Kasumi-1 (cell line): ENCODE measurements around the gene RGSL1.

Source experiments
- DNase-seq, 2 experiments: peaks; one replicate each; lab custom pipeline; 2025; lab: John Stamatoyannopoulos, UW

The RGSL1 gene

DNA sequence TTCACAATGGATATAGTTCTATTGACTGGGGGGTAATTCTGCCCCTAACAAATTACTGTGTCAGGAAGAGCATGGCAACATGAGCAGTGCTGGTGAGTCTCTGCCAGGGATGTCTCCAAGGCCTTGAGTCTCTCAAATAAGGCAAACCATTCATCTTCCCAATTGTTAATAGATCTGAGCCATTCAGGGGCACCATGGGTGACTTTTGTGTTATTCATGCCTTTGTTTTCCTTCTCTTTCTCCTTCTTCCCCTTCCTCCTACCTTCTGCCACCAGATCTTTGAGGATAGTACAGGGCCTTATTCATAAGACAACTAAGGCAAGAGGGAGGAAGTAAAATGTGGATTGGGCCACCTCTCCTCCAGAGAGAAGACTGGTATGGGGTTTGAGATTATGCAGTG lies at the start of gene RGSL1:
TSS of gene RGSL1 (plus strand) at position 60 of the 400 bp plus-strand sequence. CDS start at position 80, 20 bp downstream.
- no peak for DNase-seq

DNA sequence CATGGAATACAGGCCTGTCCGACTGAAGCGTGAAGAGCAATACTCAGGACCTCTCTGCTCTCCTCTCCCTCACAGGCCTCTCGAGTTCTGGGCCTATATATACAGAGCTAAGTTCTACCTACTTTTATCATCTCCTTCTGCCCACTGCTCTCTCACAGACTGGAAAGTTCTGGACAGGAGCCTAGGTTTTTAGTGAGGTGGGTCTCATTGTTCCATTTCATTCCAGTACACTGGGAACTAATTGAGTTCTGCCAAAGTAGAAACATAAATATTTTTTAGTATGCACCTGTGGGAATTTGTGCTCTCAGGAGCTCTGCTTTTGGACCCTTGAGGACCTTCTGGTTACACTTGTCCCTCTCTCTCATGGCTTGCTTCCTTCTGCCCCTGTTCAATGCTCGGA lies 49.4 kb upstream of the RGSL1 start, which contains the start of gene TEDDM1:
TSS of gene TEDDM1 (minus strand) at position 101 of the 400 bp plus-strand sequence. CDS start 182 bp downstream, outside the sequence.
- DNase-seq, result no peak

DNA sequence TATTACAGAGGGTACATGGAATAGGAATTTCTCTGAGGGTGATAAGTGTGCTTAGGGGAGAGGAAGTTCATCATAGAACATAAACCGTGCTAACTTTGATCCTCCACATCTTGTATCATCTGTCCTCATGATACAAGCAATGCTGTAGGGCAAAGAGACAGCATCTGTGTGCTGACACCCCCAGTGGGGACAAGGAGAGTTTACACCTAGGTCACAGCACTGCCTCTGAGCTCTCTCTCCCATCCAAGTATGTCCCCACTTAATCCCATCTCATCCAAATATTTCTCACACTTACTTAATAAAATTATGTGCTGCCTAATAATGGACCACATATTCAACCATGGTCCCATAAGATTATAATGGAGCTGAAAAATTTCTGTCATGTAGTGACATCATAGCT lies 45.2 kb upstream of the RGSL1 start:
- DNase-seq, result peak; percentile 24 to 41

DNA sequence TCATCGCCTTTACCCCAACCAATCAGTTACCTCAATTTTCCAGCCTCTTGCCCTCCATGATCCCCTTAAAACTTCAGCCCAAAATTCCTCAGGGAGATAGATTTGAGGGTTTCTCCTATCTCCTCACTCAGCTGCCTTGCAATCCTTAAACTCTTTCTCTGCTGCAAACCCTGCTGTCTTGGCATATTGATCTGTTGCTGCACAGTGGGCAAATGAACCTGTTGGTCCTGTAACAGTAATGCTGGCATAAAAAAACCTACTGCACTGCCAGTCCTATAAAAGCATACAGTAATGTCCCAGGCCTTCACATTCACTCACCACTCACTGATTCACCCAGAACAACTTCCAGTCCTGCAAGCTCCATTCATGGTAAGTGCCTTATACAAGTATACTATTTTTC lies 44.4 kb upstream of the RGSL1 start:
- DNase-seq, result no peak

DNA sequence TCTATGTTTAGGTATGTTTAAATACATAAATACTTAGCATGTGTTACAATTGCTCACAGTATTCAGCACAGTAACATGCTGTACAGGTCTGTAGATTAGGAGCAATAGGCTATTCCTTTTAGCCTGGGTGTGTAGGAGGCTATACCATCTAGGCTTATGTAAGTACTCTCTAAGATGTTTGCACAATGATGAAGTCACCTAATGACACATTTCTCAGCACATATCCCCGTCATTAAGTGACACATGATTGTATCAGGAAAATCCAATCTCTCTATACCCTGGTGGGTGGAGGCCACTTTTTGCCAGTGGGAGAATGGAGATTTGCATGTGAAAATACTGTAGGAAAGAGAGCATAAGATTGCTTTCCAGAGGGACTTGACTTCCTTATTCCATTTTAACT lies 43.9 kb upstream of the RGSL1 start:
- DNase-seq, result no peak

DNA sequence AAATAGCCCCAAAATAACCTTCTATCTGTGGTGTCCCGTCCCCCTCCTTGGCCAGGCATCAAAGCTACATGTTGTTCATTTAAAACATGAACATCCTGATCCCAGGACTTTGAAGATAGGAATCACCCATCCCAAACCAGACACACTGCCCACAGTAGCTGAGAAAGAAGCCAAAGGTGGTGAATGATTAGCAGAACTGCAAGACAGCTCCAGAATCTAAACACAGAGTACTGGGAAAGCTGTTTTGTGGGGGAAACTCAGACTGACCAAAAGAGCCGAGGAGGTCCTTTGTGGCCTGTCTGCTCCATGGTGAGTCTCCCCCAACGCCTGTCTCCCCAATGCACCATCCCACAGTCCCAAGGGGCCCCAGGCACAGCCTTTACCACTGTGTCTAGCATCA lies 42.2 kb upstream of the RGSL1 start:
- DNase-seq, result no peak

DNA sequence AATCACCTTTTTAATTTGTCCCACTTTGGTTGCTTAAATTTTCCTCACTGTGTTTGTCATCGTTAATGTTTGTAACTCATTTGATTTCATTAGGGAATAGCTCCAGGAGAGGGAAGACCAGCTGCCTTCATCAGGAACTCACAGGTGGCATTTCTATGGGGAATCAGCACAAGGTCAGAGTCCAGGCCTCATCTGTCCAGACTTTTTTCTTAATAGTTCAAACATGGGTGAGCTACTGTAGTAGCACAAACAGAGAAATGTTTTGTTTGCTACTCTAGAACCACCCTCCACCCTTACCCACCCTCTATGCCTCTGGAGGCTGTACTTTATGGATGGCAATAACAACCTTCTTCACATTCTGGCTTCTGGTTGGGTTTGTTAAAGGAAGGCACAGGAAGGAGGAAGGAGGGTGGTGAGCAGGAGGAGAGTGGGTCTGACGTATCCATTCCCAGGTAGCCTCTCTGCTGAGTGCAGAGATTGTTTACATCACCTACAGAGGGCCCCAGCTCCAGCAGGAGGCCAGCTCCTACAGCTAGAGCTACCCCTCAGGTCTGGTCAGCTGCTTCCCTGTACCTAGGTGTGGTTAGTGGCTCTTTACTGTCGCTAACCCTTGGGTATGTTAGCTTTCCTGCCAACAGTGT lies 41.4 kb upstream of the RGSL1 start:
- no peak for DNase-seq

DNA sequence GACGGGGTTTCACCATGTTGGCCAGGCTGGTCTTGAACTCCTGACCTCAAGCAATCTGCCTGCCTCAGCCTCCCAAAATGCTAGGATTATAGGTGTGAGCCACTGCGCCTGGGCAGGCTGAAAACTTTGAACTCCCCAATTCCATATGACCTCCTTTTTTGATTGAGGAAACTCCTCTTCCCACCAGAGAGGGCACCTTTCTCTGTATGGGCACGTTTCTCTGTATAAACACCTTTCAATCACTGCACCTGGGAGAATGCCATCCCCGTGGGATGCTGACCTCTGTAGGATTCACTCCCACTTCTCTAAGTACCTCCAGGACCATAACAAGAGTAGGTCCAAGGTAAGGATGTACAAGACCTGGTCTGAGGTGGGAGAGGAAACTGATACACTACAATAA lies 39.8 kb upstream of the RGSL1 start:
- DNase-seq, result no peak

DNA sequence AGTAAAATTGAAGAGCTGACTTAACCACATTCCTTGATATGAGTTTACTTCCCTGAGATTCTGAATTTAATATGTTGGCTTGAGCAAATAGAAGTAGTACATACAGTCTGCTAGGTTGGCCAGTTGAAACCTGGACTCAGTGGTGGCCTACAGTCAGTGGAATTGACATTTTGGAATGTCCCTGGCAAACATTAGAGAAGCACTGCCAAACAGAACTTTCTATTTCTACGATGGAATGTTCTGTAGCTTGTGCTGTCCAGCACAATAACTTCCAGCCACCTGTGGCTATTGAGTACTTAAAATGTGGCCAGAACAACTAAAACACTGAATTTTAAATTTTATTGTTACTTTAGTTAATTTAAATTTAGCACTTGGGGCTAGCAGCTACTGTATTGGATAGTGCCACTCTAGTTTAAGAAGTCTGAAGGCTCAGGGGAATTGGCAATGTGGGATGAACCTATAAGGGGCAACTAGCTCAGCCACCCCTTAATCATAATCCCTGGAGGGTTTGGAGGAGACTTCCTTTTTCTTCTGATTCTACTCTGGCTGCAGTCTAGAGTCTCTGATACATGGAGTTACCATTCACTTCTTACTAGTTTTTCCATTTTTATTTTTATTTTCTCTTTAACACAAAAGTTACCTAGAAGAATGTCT lies 39.2 kb upstream of the RGSL1 start:
- no peak for DNase-seq

DNA sequence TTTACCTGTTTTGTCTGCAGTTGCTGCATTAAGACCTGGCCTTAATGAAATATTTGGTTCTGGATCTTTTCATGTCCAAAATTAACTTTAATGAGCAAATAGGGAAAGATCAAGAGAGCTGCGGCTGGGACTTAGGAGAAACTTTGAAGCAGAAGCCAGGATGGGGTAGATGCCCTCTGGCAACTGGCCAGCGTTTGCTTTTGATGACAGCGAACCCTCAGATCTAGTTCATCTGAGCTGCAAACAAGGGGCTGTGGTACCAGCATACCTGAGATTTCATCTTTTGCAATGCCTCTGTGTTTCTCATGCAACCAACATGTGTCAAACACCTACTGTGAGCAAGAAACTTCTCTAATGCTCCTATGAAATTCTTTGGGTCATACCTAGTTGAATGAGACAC lies 36.5 kb upstream of the RGSL1 start:
- DNase-seq, result no peak

DNA sequence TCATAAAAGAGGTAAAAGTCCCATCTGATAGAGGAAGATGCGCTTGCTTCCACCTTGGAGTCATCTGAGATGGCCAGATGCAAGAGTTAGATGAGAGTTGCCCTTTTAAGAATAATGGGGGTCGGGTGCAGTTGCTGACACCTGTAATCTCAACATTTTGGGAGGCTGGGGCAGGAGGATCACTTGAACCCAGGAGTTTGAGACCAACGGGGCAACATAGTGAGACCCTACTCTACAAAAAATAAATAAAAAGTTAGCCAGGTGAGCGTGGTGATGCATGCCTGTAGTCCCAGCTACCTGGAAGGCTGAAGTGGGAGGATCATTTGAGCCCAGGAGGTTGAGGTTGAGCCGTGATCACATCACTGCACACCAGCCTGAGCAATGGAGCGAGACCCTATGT lies 36.0 kb upstream of the RGSL1 start:
- DNase-seq, result no peak

DNA sequence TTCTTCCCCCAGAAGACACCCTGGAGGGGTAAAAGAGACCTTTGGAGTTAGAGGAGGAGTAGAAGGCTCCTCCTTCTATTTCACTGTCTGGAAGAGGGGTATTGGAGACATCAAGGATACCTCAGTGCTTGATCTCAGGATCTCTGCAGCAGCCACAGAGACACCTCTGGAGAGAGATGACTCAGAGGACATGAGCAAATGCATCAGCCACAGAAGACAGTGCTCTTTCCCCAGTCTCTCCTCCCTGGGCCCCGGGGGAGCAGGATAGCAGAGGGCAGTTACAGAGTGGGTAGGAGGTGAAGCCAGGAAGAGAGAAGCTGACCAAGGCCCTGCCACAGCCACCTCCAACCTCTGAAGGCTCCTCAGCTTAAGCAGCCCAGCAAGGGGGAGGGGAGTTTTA lies 34.2 kb upstream of the RGSL1 start:
- DNase-seq, result no peak

DNA sequence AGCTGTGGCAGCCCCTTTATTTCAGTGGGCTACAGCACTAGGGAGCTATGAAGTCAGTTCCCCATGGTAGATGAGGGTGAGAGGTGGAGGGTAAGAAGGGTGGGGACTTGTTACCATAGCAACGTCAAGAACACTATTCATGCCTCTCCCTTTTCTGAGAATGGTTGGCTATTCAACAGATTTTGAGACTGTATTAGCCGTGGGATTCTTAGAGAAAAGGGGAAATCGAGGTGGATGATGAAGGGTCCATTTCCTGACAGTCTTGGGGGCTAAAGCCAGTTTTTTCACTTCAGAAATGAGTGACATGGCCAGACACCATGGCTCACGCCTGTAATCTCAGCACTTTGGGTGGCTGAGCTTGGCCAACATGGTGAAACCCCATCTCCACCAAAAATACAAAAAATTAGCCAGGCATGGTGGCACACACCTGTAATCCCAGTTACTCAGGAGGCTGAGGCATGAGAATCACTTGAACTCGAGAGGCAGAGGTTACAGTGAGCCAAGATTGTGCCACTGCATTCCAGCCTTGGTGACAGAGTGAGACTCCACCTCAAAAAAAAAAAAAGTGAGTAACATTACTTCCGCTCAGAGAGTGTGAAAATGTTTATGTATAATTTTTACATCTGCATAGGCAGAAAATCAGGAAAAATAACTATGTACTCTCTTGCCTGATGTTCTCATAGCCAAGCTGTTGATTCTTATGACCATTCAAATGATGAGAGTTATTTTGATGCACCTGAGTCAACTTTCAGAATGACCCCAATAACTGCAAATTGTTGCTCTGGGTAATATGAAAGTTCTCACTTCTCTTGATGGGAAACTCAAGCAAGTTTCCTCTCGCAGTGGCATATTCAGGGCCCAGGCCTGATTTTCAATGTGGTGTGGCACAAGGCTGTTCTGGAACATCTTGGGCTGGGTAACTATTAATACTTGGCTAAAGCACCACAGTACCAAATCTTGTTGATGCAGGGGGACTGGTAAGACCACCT lies 23.2 kb upstream of the RGSL1 start:
- no peak for DNase-seq

DNA sequence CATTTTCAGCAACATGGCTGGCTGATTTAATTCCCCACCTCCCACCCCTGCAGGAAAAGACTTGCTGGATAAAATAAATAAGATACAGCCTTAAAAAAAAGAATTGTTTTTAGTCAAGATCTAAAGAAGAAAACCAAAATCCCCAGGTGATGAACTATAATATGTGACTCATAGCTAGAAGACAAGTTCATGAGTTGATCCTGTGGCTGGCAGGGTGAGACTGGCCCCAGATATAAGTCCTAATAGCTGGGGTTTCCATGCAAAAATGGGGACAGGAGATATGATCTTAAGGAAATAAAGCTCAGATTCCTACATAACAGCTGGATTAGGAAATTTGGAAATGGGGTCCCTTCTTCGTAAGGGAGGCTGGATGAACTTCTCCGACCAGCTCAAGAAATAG lies 21.9 kb upstream of the RGSL1 start:
- DNase-seq, result no peak

DNA sequence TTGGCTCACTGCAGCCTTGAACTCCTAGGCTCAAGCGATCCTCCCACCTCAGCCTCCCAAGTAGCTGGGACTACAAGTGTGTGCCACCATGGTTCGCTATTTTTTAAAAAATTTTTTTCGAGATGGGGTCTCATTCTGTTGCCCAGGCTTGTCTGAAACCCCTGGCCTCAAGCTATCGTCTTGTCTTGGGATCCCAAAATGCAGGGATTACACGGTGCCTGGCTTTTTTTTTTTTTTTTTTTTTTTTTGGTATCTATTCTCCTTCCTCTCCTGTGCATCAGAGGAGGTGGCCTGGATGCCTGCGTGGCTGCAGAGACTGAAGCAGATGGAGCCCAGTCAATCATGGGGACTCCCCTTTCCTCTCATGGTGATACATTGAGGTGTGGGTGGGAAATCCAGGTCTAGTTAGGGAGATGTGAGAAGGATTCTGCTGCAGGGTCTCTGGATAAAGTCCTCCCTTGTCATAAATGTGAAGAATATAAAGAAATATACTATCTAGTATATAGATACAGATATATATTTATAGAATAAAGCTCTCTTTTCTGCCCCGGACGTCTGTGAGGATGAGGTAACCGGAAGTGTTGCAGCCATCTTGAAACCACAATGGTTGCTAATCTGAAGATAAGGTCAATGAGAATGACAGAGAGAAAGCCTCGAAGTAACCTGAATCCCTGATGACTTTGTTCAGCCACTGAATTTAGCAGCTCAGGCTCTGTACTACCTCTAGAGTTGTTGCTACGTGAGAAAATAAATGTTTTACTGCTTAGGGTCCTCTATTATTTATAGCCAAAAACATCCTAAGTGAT lies 19.5 kb upstream of the RGSL1 start:
- peak; percentile 88 to 89 for DNase-seq

DNA sequence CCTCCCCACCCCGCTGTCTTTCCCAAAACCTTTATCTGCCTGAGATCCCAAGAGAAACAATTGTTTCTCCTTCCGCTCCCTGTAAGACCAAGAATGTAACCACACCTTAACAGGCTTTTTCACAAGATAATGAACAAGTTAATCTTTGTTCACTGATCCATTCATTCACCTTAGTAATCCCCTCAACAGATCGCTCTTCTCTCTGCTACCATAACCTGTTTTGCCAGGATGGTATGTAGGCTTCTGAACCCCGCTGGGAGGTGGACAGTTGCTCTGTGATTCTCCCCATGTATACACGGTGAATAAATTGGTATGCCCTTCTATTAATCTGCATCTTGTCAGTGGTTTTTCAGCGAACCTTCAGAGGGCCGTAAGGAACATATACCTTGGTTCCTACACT lies 18.7 kb upstream of the RGSL1 start:
- DNase-seq, result no peak

DNA sequence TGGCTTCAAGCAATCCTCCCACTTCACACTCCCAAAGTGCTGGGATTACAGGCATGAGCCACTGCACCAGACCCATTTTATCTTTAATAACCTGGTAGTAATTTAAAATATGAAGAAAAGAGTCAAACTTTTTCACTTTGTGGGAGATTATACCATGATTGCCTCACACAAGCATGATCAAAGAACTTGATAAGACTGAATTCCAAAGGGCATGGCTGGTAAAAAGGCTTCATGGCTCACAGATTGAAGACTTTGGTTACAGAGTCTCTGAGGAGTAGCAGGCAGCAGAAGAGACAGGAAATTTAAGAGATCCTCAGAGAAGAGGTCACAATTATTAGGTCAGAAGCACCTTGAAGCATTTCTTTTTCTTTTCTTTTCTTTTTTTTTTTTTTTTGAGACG lies 16.4 kb upstream of the RGSL1 start:
- DNase-seq, result no peak

DNA sequence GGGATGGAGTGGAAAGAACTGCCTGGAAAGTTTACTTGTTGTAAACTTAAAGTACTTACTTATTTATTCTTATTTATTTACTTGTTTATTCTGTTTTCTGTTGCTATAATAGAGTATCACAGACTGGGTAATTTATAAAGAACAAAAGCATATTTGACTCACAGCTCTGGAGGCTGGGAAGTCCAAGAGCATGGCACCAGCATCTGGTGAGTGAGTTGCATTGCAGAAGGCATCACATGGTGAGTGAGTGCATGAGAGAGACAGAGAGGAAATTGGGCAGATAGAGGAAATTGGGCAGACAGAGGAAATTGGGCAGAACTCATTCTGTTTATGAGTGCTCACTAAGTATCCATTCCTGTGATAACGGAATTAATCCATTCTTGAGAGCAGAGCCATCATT lies 11.6 kb upstream of the RGSL1 start:
- DNase-seq, result no peak

DNA sequence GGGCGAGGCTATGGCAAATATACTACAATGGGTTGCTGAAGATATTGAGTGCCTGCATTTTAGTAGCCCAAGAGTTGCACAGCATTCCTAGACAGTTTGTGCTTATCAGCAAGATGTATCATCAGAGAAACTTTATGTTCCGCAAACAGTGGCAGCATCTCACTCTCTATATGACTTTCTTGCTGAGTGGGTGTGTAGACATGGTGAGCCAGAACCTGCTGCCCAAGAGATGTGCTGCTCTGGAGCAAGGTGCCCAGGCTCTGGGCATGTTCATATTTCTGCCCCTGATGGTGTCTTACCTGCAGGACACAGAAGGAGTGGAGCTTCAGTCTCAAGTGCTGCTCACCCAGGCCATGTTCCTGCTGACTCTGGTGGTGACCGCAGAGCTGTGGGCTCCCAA lies 8.2 kb upstream of the RGSL1 start:
- no peak for DNase-seq

DNA sequence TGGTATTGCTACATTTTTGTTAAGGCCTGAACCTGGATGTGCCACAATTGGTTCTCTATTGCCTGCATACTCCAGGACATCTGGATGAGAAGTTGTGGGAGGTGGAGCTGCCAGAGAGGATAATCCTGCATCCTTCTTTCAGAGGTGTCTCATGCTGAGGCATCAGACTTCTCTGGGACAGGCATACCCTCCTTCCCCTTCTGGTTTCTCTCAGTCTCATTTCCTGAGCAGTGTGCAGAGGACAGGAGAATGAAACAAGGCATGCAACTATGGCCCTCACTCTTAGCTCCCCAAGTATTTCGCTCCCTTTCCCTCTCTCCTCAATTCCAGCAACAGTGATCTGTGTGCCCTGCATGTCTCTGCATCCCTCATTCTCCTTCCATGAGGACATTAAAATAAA lies 7.6 kb upstream of the RGSL1 start:
- DNase-seq, result no peak

DNA sequence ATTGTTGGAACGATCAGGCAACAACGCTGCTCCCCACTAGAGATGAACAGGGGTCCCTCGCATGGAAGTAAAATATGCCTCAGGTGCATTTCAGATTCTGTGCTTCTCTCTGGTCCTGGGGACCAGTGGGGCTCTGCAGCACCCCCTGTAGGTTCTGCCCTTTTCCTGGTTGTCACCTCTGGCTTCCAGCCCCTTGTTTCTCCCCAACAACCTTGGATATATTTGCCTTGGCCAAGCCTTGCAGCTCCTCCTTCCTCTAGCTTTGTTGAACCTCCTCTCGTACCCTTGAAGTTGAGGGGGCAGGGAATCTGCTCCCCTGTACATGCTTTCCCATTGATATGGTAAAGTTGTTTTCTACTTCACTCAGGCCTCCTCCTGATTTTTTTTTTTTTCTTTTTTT lies 5.4 kb upstream of the RGSL1 start:
- no peak for DNase-seq
